ENCODE results near the gene ABHD14A. TPM values are rescaled to one million over a fixed set of nuclear protein-coding genes. Genes with fewer than 3 reads are reported as not detected.

Gene ABHD14A
- total RNA-seq, 1 experiment from 2014 or later, result 3.8 TPM

DNA sequence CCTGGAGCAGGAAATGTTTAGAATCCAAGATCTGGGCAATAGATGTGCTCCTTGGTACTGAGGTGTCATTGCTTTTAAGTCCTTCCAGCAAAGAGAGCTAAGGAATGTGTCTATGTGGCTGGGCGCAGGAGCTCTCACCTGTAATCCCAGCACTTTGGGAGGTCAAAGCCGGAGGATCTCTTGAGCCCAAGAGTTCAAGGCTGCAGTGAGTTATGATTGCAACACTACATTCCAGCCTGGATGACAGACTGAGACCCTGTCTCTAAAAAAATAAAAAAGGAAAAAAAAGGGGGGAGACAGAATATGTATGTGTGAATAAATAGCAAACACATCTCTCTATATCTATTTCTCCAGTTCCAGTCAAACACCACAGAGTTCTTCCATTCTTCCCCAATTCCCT lies 24.0 kb upstream of the ABHD14A start:
- H3K27me3 Mint-ChIP-seq (ENCODE audit: low read depth), result peaks cover 65% of the 10 kb centered on the region

DNA sequence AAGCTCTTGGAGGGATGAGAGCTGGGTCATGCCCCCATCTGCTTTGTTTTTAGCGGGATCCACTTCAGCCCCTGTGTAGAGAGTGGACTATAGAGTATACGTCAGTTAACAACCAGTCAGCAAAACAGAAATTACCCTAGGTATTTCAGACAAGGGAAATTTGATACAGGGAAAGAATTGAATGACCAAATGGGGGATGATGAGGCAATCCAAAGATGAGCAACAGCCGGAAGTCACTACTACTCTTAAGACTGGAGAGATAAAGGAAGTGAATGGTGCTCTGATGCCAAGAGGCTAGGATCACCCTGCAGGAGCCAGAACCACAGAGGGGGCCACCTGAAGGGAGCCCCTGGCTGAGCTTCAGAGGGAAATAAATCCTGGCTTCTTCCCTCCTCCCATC lies 21.4 kb upstream of the ABHD14A start:
- no peak for ATAC-seq
- no peak for DNase-seq (ENCODE audit: low spot score)
- Mint-ChIP-seq H3K9me3 (no peaks in the 10 kb centered on the region), H3K27ac (no peak overlapping the region), H3K36me3 (no peaks in the 10 kb centered on the region), H3K4me3 (no peak overlapping the region), H3K4me1 (peaks cover 3% of the 10 kb centered on the region; the same call in 1 of the 2 replicates), H3K27me3 (ENCODE audit: low read depth) (peaks cover 65% of the 10 kb centered on the region)
- POLR2A ChIA-PET, result interaction anchor here (1.0 kb wide), 1 partner anchor 12 kb away, joined by 3 read pairs; the partner anchor contains the start of genes PARP3 and RRP9
- CTCF ChIA-PET, result interaction anchor here (1.1 to 2.7 kb wide), 4 partner anchors 8 to 22 kb away, joined by 3 to 8 read pairs (median 6); partner anchors contain the start of genes ABHD14A, ABHD14B and RRP9
- TF ChIP-seq EMX1 (CRISPR knock-in tag; IDR thresholded peaks at IDR 0.05) (no peak), CREM (CRISPR knock-in tag; IDR thresholded peaks at IDR 0.05) (no peak), FOXJ3 (CRISPR knock-in tag; IDR thresholded peaks at IDR 0.05; ENCODE audit: borderline replicate concordance) (no peak), MYBL2 (CRISPR knock-in tag; IDR thresholded peaks at IDR 0.05) (no peak), MXD4 (CRISPR knock-in tag; IDR thresholded peaks at IDR 0.05; ENCODE audit: borderline replicate concordance) (no peak)
- TF ChIP-seq, protein P1, sequence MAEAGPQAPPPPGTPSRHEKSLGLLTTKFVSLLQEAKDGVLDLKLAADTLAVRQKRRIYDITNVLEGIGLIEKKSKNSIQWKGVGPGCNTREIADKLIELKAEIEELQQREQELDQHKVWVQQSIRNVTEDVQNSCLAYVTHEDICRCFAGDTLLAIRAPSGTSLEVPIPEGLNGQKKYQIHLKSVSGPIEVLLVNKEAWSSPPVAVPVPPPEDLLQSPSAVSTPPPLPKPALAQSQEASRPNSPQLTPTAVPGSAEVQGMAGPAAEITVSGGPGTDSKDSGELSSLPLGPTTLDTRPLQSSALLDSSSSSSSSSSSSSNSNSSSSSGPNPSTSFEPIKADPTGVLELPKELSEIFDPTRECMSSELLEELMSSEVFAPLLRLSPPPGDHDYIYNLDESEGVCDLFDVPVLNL (CRISPR knock-in tag; IDR thresholded peaks at IDR 0.05; ENCODE audit: borderline replicate concordance, low read depth), result no peak
- TF ChIP-seq, protein P2, sequence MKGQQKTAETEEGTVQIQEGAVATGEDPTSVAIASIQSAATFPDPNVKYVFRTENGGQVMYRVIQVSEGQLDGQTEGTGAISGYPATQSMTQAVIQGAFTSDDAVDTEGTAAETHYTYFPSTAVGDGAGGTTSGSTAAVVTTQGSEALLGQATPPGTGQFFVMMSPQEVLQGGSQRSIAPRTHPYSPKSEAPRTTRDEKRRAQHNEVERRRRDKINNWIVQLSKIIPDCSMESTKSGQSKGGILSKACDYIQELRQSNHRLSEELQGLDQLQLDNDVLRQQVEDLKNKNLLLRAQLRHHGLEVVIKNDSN (CRISPR knock-in tag; IDR thresholded peaks at IDR 0.05), result no peak
- TF ChIP-seq, protein P3, sequence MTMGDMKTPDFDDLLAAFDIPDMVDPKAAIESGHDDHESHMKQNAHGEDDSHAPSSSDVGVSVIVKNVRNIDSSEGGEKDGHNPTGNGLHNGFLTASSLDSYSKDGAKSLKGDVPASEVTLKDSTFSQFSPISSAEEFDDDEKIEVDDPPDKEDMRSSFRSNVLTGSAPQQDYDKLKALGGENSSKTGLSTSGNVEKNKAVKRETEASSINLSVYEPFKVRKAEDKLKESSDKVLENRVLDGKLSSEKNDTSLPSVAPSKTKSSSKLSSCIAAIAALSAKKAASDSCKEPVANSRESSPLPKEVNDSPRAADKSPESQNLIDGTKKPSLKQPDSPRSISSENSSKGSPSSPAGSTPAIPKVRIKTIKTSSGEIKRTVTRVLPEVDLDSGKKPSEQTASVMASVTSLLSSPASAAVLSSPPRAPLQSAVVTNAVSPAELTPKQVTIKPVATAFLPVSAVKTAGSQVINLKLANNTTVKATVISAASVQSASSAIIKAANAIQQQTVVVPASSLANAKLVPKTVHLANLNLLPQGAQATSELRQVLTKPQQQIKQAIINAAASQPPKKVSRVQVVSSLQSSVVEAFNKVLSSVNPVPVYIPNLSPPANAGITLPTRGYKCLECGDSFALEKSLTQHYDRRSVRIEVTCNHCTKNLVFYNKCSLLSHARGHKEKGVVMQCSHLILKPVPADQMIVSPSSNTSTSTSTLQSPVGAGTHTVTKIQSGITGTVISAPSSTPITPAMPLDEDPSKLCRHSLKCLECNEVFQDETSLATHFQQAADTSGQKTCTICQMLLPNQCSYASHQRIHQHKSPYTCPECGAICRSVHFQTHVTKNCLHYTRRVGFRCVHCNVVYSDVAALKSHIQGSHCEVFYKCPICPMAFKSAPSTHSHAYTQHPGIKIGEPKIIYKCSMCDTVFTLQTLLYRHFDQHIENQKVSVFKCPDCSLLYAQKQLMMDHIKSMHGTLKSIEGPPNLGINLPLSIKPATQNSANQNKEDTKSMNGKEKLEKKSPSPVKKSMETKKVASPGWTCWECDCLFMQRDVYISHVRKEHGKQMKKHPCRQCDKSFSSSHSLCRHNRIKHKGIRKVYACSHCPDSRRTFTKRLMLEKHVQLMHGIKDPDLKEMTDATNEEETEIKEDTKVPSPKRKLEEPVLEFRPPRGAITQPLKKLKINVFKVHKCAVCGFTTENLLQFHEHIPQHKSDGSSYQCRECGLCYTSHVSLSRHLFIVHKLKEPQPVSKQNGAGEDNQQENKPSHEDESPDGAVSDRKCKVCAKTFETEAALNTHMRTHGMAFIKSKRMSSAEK (CRISPR knock-in tag; IDR thresholded peaks at IDR 0.05; ENCODE audit: borderline replicate concordance), result no peak
- TF ChIP-seq, protein P4, sequence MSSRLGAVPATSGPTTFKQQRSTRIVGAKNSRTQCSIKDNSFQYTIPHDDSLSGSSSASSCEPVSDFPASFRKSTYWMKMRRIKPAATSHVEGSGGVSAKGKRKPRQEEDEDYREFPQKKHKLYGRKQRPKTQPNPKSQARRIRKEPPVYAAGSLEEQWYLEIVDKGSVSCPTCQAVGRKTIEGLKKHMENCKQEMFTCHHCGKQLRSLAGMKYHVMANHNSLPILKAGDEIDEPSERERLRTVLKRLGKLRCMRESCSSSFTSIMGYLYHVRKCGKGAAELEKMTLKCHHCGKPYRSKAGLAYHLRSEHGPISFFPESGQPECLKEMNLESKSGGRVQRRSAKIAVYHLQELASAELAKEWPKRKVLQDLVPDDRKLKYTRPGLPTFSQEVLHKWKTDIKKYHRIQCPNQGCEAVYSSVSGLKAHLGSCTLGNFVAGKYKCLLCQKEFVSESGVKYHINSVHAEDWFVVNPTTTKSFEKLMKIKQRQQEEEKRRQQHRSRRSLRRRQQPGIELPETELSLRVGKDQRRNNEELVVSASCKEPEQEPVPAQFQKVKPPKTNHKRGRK (CRISPR knock-in tag; IDR thresholded peaks at IDR 0.05; ENCODE audit: borderline replicate concordance), result no peak
- TF ChIP-seq, protein P5, sequence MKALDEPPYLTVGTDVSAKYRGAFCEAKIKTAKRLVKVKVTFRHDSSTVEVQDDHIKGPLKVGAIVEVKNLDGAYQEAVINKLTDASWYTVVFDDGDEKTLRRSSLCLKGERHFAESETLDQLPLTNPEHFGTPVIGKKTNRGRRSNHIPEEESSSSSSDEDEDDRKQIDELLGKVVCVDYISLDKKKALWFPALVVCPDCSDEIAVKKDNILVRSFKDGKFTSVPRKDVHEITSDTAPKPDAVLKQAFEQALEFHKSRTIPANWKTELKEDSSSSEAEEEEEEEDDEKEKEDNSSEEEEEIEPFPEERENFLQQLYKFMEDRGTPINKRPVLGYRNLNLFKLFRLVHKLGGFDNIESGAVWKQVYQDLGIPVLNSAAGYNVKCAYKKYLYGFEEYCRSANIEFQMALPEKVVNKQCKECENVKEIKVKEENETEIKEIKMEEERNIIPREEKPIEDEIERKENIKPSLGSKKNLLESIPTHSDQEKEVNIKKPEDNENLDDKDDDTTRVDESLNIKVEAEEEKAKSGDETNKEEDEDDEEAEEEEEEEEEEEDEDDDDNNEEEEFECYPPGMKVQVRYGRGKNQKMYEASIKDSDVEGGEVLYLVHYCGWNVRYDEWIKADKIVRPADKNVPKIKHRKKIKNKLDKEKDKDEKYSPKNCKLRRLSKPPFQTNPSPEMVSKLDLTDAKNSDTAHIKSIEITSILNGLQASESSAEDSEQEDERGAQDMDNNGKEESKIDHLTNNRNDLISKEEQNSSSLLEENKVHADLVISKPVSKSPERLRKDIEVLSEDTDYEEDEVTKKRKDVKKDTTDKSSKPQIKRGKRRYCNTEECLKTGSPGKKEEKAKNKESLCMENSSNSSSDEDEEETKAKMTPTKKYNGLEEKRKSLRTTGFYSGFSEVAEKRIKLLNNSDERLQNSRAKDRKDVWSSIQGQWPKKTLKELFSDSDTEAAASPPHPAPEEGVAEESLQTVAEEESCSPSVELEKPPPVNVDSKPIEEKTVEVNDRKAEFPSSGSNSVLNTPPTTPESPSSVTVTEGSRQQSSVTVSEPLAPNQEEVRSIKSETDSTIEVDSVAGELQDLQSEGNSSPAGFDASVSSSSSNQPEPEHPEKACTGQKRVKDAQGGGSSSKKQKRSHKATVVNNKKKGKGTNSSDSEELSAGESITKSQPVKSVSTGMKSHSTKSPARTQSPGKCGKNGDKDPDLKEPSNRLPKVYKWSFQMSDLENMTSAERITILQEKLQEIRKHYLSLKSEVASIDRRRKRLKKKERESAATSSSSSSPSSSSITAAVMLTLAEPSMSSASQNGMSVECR (CRISPR knock-in tag; IDR thresholded peaks at IDR 0.05; ENCODE audit: borderline replicate concordance), result no peak

More for the DNA sequence above, 24.0 kb upstream of the ABHD14A start:
- Mint-ChIP-seq H3K27ac (no peak overlapping the region), H3K9me3 (no peaks in the 10 kb centered on the region), H3K4me1 (no peaks in the 10 kb centered on the region), H3K4me3 (no peak overlapping the region), H3K36me3 (no peaks in the 10 kb centered on the region)
- CTCF ChIA-PET, result interaction anchor here (1.5 kb wide), 1 partner anchor 23 kb away, joined by 3 read pairs; the partner anchor contains the start of gene ABHD14B
- POLR2A ChIA-PET, result no interaction called here
- TF ChIP-seq ZNF423 (CRISPR knock-in tag; IDR thresholded peaks at IDR 0.05), result no peak
- TF ChIP-seq SP1 (CRISPR knock-in tag; conservative IDR thresholded peaks at IDR 0.05), result no peak
- no peak for TF ChIP-seq ZBTB21 (CRISPR knock-in tag; IDR thresholded peaks at IDR 0.05; ENCODE audit: borderline replicate concordance)
- TF ChIP-seq GRHL2 (CRISPR knock-in tag; IDR thresholded peaks at IDR 0.05; ENCODE audit: insufficient replicate concordance, severe bottlenecking), result no peak
- TF ChIP-seq JAZF1 (CRISPR knock-in tag; IDR thresholded peaks at IDR 0.05), result no peak
- TF ChIP-seq, protein P6, sequence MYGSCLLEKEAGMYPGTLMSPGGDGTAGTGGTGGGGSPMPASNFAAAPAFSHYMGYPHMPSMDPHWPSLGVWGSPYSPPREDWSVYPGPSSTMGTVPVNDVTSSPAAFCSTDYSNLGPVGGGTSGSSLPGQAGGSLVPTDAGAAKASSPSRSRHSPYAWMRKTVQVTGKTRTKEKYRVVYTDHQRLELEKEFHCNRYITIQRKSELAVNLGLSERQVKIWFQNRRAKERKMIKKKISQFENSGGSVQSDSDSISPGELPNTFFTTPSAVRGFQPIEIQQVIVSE (CRISPR knock-in tag; IDR thresholded peaks at IDR 0.05; ENCODE audit: borderline replicate concordance), result no peak
- no peak for TF ChIP-seq ZNF138 (CRISPR knock-in tag; conservative IDR thresholded peaks at IDR 0.05)
- TF ChIP-seq MYBL2 (CRISPR knock-in tag; IDR thresholded peaks at IDR 0.05), result no peak
- TF ChIP-seq ZNF232 (CRISPR knock-in tag; IDR thresholded peaks at IDR 0.05), result no peak
- TF ChIP-seq RORB (CRISPR knock-in tag; IDR thresholded peaks at IDR 0.05), result no peak
- TF ChIP-seq, protein P7, sequence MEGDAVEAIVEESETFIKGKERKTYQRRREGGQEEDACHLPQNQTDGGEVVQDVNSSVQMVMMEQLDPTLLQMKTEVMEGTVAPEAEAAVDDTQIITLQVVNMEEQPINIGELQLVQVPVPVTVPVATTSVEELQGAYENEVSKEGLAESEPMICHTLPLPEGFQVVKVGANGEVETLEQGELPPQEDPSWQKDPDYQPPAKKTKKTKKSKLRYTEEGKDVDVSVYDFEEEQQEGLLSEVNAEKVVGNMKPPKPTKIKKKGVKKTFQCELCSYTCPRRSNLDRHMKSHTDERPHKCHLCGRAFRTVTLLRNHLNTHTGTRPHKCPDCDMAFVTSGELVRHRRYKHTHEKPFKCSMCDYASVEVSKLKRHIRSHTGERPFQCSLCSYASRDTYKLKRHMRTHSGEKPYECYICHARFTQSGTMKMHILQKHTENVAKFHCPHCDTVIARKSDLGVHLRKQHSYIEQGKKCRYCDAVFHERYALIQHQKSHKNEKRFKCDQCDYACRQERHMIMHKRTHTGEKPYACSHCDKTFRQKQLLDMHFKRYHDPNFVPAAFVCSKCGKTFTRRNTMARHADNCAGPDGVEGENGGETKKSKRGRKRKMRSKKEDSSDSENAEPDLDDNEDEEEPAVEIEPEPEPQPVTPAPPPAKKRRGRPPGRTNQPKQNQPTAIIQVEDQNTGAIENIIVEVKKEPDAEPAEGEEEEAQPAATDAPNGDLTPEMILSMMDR (IDR thresholded peaks at IDR 0.05), result no peak
- TF ChIP-seq ATF1 (CRISPR knock-in tag; IDR thresholded peaks at IDR 0.05), result no peak
- TF ChIP-seq, protein P8, sequence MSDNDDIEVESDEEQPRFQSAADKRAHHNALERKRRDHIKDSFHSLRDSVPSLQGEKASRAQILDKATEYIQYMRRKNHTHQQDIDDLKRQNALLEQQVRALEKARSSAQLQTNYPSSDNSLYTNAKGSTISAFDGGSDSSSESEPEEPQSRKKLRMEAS (CRISPR knock-in tag; IDR thresholded peaks at IDR 0.05), result no peak
- no peak for TF ChIP-seq EMX1 (CRISPR knock-in tag; IDR thresholded peaks at IDR 0.05)
- TF ChIP-seq NFE2L1 (CRISPR knock-in tag; IDR thresholded peaks at IDR 0.05), result no peak
- no peak for TF ChIP-seq TCF7 (CRISPR knock-in tag; IDR thresholded peaks at IDR 0.05; ENCODE audit: low read depth)
- ATAC-seq (no peak), DNase-seq (ENCODE audit: low spot score) (no peak)
